NCI-H146 treated with DMSO at 0.1 percent for 48 hours (cell line): ENCODE data around the gene SRF.
A peak's percentile ranks its signal among the peaks of the same experiment; 100 is the strongest.

Experiments
- DNase-seq: peaks from one replicate; lab custom pipeline; 2025; ENCODE audit not compliant: unreplicated experiment; lab: John Stamatoyannopoulos, UW

Gene SRF

DNA sequence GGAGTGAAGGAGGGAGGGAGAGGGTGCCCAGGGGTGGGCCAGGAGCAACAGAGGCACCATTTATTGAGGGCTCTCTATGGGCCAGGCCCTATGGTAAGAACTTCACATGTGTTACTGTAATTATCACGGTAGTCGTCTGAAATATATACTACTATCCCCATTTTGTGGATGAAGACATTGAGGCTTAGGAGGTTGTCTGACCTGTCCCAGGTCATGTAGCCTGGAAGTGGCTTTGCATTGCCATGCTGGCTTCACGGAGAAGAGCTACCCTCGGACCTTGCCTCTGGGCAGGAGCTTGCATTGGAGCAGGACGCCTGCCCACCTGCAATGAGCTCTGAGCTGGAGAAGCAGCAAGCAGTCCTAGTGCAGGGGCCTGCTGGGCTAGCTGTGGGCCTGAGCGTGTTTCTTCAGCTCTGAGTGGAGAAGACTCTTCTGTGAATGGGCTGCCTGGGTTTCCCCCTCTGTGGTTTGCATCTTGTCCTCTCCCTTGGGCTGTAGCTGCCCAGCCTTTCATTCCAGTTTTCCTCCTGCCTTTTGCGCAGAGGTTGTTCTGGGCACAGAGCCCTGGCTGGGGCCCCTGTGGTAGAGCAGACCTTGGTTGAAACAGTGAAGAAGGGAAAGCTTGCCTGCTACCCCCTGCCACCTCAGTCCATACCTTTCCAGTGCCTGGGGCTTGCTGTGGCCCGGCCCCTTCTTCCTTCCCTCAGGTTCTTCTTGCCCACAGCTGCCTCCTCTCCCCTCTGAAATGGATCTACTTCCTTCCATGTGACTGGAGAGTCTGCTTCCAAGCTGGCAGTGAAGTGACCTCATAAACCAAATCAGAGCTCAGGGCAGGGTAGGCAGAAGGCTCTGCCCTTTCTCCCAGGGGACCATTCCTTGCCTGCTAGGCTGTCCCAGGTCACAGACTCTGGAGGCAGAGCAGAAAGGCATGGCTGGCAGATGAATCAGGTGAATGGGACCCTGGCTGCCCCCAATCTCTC lies 24.1 kb upstream of the SRF start:
- no peak for DNase-seq

- DNase-seq = no peak
Measured at GRCh38 chr6:43147691-43148477, 23.2 kb upstream of the SRF start.

GRCh38 chr6:43149265-43149664 lies 21.8 kb upstream of the SRF start:
- no peak for DNase-seq

GRCh38 chr6:43150051-43150751 lies 20.9 kb upstream of the SRF start:
- no peak for DNase-seq

GRCh38 chr6:43159599-43159998 lies 11.5 kb upstream of the SRF start:
- no peak for DNase-seq

DNA sequence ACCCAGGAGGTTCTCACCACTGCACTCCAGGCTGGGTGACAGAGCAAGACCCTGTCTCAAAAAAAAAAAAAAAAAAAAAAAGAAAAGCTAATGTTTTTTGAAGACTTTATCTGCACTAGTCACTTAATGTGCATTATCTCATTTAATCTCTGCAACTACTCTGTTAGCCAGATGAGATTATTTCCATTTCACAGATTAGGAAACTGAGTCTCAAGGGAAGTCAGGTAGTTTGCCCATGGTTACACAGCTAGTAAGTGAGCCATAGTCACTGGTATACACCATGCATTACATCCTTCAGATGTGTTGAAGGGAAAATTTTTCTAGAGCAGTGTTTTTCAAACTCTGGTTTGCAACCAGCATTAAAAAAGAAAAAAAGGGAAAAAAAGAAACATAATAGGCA lies 7.2 kb upstream of the SRF start:
- no peak for DNase-seq

DNA sequence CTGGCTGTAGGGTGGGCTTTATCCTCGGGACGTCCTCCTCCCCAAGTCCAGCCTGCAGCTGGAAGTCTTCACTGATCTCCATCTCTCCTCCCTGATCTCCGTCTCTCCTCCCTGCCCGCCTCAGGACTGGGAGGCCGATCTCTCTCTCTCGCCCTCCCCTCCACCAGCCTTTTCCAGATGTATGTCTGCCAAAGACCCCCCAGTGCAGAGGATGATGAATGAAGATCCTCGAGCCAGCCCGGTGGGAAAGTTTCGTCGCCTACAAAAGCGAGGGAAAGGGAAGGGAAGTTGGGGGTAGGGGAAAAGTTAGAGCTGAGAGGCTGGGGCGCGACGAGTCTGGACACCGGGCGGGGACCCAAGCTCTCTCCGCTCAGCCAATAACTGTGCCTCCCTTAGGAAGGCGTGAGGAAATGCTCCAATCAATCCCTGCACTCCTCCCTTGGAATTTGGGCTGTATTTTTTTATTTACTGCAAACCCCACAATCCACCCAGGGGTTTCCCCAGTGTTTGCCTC lies 595 bp upstream of the SRF start:
- peak; percentile 97 for DNase-seq

DNA sequence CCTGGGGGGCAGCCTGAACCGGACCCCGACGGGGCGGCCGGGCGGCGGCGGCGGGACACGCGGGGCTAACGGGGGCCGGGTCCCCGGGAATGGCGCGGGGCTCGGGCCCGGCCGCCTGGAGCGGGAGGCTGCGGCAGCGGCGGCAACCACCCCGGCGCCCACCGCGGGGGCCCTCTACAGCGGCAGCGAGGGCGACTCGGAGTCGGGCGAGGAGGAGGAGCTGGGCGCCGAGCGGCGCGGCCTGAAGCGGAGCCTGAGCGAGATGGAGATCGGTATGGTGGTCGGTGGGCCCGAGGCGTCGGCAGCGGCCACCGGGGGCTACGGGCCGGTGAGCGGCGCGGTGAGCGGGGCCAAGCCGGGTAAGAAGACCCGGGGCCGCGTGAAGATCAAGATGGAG lies 636 bp downstream of the SRF start:
- no peak for DNase-seq

DNA sequence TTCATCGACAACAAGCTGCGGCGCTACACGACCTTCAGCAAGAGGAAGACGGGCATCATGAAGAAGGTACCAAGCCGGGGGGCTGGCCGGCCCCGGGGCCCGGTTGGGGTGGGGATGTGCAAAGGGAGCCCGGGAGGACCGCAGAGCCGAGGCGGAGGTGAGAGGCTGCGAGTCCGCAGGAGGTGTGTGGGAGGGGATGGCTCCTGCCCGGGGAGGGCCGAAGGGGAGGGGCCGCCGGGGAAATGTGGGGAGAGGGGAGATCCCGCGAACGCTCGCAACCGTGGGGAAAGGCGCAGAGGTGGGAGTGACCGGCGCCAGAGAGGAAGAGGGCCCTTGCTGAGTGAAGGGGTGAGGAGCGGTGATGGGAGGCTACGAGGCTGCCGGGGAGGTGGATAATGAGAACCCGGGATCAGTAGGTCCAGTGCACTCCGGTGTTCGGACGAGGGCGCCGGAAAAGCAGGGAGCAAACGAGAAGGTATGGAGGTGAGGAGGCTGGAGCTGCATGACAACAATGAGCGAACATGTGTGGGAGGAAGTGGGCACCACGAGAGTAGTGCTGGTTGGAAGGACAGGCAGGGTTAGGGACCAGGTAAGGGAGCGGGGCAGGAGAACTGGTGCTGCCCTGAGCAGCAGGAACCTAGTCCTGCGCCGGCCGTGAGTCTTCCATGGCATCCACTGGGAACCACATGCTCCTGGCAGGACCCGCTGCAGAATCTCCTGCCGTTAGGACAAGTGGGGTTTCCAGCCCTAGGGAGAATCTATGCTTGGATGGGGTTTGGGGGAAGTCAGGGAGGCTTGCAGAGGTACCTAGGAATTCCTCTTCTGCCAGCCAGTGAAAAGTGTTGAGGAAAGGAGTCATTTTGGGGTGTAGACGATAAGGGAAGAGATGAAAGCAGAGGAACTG lies 1.3 kb downstream of the SRF start:
- DNase-seq = peak; percentile 42

DNA sequence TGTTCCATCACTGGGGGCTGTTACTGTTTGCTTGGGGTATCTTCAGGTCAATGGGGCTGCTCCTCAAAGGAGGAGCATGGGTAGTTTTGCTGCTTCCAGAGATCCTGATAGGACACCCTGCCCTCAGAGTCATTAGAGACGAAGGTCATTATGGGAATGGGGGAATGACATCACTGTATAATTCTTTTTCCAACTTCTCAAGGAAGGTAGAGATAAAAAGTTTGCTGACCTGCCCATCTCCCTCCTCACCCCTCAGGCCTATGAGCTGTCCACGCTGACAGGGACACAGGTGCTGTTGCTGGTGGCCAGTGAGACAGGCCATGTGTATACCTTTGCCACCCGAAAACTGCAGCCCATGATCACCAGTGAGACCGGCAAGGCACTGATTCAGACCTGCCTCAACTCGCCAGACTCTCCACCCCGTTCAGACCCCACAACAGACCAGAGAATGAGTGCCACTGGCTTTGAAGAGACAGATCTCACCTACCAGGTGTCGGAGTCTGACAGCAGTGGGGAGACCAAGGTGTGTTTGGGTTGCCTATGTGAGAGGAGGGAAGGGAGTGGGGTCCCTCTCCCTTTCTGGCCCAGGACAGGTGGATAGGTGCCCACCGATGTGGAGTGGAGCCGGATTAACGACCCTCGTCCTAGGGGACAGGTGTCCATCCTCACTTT lies 2.7 kb downstream of the SRF start:
- DNase-seq = no peak

GRCh38 chr6:43174263-43175112 lies 3.4 kb downstream of the SRF start:
- DNase-seq = peak; percentile 97

DNA sequence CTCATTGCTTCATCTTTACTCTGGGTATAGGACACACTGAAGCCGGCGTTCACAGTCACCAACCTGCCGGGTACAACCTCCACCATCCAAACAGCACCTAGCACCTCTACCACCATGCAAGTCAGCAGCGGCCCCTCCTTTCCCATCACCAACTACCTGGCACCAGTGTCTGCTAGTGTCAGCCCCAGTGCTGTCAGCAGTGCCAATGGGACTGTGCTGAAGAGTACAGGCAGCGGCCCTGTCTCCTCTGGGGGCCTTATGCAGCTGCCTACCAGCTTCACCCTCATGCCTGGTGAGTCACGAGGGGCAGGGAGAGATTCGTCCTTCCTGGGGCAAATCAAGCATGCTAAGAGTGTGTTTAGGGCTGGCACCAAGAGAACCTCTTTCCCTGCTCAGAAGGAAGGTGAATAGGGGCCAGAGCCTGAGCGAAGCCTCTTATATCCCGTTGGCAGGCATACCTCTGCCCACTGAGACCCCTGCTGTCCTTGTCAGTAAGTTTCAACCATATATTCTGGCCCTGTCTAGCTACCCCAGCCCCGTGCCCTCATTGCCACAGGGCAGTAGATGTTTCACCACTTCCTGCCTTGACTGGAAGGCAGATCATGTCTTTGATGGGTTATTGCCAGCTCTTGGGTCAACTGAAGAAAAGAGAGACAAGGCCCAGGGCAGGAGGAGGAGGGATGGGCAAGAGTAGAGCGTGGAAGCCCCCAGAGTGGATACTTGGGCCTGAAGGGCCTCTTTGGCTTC lies 4.8 kb downstream of the SRF start:
- no peak for DNase-seq

DNA sequence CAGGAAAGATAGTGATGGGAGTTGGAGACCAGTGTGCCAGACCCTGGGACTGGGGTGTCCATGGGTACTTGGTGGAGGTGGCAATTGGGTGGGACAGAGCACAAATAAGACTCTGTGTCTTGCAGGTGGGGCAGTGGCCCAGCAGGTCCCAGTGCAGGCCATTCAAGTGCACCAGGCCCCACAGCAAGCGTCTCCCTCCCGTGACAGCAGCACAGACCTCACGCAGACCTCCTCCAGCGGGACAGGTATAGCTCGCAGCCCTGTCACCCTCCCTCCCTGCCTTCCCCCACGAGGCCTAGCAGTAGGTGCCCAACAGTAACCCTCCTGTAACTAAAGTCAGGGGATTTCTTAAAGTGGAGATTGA lies 5.3 kb downstream of the SRF start:
- DNase-seq = no peak

DNA sequence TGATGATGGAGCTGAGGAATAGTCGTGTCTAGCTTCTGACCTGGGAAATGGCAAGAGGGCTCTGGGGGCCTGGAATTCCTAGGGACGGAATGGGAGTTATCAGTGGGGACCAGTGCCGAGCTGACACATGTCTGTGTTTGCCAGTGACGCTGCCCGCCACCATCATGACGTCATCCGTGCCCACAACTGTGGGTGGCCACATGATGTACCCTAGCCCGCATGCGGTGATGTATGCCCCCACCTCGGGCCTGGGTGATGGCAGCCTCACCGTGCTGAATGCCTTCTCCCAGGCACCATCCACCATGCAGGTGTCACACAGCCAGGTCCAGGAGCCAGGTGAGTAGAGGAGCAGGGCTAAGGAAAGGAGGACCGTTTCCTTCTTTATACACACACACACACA lies 7.1 kb downstream of the SRF start:
- no peak for DNase-seq

DNA sequence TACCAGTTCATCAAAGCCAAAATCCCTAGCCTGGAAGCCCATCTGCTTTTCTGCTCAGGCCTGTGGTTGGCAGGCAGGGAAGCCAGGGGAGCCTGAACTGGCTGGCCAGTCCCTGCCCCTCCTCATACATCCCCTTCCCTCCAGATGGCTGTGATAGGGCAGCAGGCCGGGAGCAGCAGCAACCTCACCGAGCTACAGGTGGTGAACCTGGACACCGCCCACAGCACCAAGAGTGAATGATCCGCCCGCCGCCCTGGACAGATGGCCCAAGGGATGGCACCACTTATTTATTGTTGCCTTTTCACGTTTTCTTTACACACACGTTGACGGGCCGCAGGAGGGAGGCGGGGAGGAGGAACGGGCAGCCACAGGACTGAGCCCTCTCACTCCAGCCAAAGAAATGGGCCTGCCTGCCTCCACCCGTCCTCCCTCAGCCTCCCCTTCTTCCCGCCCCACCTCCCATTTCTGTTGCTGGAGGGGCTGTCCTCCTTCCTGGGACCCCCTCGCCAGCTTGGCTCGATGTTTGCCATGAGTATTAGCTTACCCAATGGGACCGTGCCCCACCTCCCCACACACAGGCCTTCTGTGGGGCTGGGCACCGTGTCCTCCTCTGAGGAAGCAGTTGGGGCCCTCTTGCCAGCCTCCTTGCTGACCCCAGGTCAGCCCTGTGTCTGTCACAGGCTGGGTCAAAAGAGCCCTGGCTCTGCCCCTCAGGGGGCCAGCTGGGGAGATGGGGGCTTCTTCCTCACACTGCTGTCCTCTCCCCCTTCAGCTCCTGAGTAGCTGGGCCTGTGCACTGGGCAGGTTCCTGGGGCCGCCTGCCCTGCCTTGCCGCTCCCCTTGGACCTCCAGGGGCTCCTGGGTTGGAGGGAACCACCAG lies 8.1 kb downstream of the SRF start:
- DNase-seq = no peak

DNA sequence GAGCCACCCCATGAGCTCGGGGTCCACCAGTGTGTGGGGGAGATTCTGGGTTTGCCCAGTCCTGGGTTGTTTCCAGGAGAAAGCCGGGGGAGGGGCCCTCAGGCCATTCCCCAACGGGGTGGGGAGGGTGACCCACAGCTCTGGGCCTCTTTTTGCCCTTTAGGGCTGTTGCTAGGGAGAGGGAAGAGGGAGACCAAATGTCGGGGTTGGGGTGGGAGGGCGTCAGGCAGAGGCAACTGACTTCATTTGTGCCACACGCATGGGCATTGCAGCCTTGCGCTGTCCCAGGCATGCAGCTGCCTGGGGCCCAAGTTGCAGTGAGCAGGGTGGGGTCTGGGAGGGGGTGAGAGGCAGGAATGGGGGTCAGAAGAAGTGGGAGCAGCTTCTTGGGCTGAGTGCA lies 9.0 kb downstream of the SRF start:
- no peak for DNase-seq

- DNase-seq = no peak
Measured at GRCh38 chr6:43180985-43181384, 9.9 kb downstream of the SRF start.
